COLO668 (cell line): ENCODE measurements around the gene RBM41.
A peak's percentile ranks its signal among the peaks of the same experiment; 100 is the strongest.
"Not testable (repeated sequence)": the region's sequence is repeated elsewhere in the genome, so short reads cannot be mapped to it uniquely, and the experiment has no call there.

Source experiments
- DNase-seq: peaks from one replicate; lab custom pipeline; 2025; ENCODE audit not compliant: unreplicated experiment; lab: John Stamatoyannopoulos, UW

RBM41 gene

DNA sequence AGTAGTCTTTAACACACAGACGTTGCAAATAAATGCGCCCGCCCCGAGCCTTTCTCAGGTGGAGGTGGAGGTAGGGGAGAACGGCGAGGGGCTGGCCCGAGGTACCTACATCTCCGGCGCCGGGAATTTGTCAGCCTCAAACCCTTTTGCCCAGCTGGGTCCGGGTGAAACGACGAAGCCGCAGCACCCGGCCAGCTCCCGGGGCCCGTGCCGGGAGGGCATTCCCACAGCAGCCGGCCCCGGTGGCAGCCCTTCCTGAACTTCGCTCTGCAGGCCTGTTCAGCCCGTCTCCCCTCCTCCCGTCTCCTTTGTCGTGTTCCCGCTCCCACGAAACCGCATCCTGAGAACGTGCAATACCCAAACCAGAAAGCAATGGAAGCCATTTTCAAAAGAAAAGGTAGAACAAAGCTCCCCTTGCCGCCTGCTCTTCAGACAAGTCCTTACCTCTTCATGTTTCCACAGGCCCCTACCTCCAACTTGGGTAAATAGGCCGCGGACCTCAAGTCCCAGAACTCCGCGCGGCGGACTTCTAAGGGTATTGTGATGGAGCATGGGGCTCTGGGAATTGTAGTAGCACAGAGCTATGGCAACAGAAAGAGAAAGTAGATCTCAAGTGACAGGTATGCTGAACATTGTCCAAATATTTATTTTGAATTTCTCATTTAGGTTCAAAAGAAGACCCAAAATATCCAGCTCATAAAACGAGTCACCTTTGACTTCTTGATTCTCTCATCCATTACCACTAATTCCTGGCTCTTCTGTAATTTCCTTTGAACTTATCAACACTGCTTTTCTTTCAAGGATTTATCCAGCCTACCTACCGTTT lies at the start of gene RBM41:
Gene RBM41 (minus strand): TSS at position 501 of the 826 bp plus-strand sequence. CDS start 49 bp downstream, at position 452.
- DNase-seq: peak; percentile 81

DNA sequence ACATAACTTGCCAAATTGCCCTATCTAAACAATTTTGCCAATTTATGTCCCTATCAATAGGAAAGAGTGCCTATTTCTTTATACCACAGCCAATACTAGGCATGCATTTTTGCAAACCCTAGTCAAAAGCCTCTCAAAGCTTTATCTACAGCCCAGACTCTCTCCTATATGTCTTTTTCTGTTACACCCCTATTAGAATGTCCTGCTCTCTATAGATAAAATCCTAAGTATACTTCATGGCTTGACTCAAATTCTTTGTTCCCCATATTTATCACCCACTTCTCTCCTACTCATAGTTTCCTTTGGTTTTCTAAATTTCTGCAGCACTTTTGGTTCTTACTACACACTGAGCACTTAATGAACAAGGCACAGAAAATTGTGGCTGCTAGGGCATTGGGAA lies 49.6 kb upstream of the RBM41 start:
- no peak for DNase-seq

DNA sequence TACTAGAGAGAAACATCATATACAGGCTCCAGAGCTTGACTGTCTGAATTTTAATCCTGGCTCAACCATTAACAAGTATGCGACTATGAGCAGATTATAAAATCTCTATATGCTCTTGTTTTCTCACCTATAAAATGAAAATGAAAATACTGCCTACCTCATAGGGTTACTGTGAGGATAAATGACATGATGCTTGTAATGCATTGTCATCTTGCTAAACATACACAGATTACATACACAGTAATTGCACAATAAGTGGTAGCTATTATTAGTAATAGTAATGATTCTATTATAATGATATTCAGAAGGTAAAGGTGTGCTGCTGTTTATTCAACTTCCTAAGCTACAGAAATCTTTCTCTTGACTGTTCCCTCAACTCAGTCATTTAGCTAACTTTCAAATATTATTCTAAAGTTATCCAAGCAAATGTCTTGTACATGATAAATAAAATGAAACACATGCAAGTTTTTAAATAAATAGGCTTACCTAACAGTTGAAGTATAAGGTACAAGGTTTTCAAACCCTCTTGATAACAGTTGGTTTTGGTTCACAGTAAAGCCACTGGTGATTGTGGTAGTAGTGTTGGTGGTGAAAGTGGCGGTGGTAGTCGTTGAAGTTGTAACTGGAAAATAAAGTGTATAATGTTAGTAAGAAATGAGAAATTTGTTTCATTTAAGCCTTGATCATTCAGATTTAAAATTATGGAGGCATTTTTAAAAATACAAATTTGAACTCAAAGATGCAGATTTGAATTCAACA lies 48.7 kb upstream of the RBM41 start:
- no peak for DNase-seq

DNA sequence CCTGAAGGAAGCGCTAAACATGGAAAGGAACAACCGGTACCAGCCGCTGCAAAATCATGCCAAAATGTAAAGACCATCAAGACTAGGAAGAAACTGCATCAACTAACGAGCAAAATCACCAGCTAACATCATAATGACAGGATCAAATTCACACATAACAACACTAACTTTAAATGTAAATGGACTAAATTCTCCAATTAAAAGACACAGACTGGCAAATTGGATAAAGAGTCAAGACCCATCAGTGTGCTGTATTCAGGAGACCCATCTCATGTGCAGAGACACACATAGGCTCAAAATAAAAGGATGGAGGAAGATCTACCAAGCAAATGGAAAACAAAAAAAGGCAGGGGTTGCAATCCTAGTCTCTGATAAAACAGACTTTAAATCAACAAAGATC lies 39.0 kb upstream of the RBM41 start:
- DNase-seq: not testable (repeated sequence)

DNA sequence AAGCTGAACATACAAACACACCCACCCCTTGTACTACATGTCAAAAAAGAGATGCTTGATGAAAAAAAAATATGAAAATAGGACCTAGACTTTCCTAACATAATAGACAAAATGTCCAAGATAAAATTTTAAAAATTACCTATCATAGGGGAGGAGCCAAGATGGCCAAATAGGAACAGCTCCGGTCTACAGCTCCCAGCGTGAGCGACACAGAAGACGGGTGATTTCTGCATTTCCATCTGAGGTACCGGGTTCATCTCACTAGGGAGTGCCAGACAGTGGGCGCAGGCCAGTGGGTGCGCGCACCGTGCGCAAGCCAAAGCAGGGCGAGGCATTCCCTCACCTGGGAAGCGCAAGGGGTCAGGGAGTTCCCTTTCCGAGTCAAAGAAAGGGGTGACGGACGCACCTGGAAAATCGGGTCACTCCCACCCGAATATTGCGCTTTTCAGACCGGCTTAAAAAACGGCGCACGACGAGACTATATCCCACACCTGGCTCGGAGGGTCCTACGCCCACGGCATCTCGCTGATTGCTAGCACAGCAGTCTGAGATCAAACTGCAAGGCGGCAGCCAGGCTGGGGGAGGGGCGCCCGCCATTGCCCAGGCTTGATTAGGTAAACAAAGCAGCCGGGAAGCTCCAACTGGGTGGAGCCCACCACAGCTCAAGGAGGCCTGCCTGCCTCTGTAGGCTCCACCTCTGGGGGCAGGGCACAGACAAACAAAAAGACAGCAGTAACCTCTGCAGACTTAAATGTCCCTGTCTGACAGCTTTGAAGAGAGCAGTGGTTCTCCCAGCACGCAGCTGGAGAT lies 37.2 kb upstream of the RBM41 start:
- not testable (repeated sequence) for DNase-seq

DNA sequence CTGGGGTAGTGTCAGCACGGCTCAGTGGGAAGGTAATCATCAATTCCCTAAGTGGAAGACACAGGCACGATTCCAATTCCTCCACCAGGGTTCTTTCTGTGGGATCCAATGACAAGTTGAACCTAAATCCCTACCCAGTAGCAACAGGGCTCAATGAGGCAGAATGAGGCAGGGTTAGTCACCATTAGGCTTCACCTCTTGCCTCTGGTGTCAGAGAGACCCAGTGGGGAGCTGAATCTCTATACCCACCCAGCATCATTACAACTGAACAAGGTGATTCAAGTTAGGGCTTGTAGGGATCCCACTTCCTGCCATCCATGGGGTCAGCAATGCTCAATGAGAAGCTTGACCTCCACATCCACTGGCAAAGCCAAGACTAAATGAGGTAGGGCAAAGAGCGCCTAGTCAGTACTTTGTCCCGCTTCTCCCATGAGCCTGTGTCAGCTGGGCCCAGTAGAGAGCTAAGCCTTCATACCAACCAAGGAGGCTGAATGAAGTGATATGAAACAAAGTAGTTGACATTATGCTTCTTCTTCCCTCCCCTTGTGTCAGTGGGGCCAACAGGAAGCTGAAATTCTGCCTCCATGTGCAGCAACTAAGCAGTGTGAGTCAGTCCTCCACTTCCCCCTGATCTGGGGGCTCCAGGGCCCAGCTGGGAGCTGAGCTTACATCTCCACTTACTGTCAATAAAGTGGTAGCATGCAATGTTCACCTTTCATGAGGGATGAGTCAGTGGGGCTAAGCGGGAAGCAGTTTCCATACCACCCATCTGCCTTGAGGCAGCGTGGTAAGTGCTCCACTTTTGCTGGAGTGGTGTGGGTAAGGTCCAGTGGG lies 36.4 kb upstream of the RBM41 start:
- peak; percentile 45 for DNase-seq

DNA sequence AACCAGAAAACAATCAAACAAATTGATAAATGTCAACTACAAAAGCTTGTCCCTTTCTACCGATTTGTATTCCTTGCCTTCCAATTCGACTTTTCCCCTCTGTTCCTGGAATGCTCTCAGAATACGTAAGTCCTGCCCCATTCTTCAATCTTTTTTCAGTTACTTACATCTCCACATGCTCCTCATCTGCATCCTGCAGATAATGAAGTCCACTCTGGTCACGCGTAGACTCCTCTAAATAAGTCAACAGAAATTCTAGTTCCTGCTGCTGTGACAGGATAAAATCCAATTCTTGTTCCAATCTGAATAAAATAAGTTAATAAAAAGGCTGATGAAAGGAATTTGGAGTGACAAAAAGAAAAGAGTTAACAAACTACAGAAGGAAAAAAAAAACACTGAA lies 34.4 kb upstream of the RBM41 start:
- DNase-seq: no peak

DNA sequence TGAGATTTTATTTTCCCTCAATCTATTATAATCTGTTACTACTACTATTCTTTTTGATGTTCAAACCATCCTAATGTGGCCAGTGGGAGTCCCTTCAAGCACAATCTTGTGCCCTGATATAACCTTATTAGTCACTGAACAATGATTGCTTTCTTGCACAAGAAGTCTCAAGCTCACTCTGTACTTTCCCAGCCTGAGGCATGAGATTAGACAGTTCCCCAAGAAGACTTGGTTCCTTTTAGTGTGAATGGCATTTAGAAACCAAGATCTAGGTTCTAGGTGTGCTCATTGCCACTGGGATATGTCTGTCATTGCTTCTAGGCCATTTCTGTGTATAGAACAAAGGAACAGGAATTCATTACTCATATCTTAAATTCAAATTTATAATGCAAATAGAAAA lies 28.0 kb upstream of the RBM41 start:
- DNase-seq: no peak

DNA sequence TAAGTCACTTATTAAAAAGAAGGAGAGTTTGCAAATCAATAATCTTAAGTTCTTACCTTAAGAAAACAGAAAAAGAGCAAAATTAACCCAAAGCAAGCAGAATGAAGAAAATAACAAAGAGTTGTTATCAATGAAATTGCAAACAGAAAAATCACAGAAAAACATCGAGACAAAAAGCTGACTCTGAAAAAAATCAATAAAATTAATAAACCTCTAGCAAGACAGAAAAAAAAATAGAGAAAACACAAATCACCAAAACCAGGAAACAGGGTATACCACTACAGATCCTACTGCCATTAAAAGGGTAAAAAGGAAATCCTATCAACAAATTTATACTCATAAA lies 17.3 kb upstream of the RBM41 start:
- DNase-seq: no peak

DNA sequence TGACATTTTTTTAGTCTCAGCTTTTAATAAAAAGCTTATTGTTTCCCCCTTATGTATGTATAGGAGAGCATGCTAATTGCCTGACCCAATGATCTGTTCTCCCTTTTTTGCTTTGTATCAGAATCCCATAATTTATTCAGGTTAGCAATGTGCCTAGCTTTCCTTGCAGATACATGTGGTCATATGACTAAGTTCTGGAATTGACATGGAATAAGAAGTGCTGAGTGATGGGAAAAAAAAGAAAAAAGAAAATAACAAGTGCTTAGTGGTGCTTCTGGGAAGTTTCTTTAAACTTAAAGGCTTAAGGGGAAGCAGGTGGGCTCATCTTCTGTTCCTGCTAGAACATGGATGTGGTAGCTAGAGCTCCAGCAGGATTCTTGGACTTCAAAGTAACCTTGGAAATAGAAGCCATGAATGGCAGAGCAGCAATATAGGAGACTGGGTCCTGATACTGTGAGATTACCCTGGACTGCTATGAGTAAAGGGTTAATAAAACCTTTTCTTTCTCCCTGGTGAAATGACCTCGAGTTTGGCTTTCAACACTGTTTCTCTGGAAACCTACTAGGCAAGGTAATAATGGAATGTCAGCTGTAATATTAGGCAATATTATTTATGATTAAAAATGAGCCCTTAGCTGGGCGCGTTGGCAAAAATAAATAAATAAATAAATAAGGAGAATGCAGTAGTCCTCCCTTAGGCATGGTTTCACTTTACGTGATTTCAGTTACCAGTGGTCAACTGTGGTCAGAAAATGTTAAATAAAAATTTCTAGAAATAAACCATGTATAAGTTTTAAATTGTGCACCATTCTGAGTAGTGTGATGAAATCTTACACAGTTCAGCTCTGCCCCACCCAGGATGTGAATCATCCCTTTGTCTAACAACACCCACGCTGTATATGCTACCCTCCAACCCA lies 16.7 kb upstream of the RBM41 start:
- no peak for DNase-seq

DNA sequence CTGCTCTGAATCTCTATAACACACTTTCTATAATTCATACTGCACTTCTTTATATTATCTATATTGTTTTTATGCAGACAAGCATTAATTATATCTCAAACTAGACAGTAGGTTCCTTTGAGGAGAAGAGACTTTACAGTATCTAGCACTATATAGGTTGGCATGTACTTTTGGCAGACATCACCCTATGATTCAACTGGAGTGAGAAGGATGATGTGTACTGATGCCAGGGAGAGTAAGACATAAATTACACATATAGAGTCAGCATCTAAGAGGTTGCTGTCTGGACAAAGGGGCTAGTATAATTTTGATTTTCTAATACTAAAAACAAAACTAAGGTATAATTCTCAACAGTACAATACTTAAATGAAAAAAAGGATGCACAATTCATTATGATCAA lies 5.1 kb upstream of the RBM41 start:
- DNase-seq: no peak

DNA sequence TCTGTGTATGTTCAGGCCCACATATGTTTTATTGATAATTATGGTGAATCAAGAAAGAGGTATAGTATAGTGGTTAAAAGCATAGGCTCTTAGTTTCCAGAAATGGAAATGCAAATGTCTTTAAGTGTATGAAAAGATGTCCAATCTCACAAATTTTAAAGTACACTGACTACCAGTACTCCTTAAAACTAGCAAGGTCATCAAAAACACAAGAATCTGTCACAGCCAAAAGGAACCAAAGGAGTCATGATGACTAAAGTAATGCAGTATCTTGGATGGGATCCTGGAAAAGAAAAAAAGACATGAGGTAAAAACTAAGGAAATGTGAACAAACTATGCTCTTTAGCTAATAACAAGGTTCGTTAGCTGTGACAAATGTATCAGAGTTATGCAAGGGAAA lies 661 bp upstream of the RBM41 start:
- no peak for DNase-seq

DNA sequence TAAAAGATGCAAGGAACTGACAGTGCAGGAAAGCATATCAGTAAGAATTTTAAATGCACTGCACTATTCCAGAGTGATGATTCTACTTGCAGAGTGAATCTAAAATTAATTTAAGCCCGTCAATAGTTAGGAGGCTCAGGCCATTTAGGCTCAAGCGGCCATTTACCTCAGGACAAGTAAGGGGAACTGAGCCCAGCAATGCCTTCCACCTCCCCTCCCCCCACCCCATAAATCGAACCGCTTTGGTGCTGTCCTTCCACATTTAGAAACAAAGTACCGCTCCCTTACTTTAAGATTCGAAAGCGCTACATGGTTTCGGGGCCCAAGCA lies 665 bp downstream of the RBM41 start:
- DNase-seq: no peak

DNA sequence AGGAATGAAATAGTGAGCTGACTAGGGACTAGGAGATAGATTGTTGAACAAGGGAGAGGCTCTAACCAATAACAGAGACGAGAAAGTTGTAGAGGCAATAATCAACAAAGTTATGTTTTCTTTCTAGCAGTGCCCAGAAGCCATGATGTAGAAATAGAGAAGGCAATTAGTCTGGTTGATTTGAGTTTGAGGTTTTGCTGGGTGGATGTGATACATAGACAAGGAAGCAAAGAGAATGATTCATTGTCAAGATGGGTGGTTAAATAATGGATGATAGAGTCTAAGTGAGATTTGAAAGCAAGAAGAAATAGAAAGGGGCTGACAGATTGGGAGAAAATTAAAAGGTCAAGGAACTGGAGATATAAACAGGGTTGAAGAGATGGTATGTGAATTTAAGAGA lies 11.2 kb downstream of the RBM41 start:
- DNase-seq: no peak

DNA sequence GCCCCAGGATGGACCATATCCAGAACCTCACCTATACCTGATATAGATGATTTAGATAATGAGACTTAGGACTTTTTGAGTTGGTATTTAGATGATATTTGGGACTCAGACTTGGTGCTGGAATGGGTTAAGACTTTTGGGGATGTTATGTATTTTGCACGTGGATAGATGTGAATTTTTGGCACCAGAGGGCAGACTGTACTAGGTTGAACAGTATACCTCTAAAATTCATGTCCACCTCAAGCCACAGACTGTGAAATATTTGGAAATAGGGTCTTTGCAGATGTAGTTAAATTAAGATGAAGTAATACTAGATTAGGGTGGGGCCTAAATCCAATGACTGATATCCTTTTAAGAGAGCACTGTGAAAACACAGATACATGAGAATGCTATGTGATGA lies 15.6 kb downstream of the RBM41 start:
- DNase-seq: no peak

DNA sequence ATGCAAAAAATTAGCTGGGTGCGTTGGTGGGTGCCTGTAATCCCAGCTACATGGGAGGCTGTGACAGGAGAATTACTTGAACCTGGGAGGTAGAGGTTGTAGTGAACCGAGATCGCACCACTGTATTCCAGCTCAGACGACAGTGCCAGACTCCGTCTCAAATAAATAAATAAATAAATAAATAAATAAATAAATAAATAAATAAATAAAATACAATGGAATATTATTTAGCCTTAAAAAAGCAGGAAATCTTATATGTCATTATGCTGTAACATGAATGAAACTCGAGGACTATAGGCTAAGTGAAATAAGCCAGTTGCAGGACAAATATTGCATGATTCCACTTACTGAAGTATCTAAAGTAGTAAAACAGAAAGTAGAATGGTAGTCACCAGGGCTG lies 42.5 kb downstream of the RBM41 start:
- DNase-seq: no peak

DNA sequence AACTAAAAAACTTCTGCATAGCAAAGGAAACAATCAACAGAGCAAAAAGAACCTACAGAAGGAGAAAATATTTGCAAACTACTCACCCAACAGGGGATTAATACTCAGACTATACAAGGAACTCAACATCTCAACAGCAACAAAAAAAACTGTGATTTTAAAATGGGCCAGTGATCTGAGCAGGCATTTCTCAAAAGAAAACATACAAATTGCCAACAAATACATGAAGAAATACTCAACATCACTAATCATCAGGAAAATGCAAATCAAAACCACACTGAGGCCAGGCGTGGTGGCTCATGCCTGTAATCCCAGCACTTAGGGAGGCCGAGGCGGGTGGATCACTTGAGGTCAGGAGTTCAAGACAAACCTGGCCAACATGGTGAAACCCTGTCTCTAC lies 60.9 kb downstream of the RBM41 start:
- DNase-seq: not testable (repeated sequence)

DNA sequence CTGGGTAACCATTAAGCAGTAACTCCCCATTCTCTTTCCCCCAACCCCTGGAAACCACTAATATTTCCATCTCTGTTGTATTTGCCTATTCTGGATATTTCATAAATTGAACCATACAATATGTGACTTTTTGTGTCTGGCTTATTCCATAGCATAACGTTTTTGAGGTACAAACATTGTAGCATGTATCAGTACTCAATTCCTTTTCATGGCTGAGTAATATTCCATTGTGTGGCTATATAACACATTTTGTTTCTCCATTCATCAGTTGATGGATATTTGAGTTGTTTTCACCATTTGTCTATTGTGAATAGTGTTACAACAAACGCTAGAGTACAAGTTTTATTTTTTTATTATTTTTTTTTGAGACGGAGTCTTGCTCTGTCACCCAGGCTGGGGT lies 63.6 kb downstream of the RBM41 start:
- no peak for DNase-seq

DNA sequence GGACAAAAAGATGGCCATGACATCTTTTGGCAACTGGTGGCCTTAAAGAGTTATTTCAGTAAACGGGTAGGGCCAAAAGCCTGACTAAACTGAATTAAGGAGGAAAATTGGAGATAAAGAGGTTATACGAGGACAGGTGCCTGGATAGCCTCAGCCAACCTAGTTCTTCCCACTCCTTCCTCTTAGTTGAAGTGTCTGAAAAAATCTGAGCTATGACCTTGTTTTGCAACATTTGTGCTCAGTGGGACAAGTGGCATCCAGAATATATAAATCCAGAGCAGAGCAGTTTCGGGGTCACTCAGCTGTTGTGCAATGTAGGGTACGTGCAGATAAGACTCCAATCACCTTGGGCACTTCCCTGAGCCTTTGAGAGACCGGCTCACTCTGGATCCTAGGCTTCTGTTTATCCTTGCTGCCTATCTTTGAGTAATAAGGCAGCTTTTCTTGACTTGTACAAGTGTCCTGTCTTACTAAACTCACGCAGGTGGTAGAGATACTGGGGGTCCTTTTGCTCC lies 68.4 kb downstream of the RBM41 start:
- DNase-seq: no peak

DNA sequence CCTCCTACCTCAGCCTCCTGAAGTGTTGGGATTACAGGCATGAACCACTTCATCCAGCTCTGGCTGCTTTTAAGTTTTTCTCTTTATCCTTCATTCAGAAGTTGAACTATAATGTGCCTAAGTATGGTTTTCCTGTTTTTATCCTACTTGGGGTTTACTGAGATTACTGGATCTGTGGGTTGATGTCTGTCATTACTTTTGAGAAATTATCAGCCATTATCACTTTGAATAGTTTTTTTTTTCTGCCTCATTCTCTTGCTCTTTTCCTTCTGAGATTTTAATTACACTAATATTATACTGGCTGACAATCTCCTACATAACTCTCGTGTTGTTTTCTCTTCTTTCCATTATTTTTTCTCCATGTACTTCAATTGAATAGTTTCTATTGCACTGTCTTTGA lies 71.0 kb downstream of the RBM41 start:
- no peak for DNase-seq
